Thoracic aorta (tissue), 2 donors: Measurements from ENCODE around the gene GNG3. TPM values are rescaled to one million over a fixed set of nuclear protein-coding genes. Genes with fewer than 3 reads are reported as not detected.
A peak's percentile ranks its signal among the peaks of the same experiment; 100 is the strongest.

Experiments used
- ATAC-seq: fragments of 150-250 bp; one replicate; pipeline ENCODE4 v1.8.0; 2017; ENCODE audit warnings: low read depth; ENCODE audit not compliant: insufficient number of reproducible peaks, low FRiP score
- DNase-seq: peaks from one replicate; pipeline ENCODE4 v3.0.0-alpha.2; 2020; ENCODE audit warnings: low spot score
- H3K27ac ChIP-seq, 2 donors: fragments of 200-600 bp; sonication (generic); 1 replicate in 1 of 2; 2 replicates in 1 of 2; pipeline ENCODE4 v1.5.1; 2016; ENCODE audit warnings: mild to moderate bottlenecking in 2 of 2, moderate library complexity in 2 of 2
- H3K27me3 ChIP-seq: fragments of 200-600 bp; sonication (generic); replicated peaks from 2 replicates; pipeline ENCODE4 v1.6.0; 2016; ENCODE audit warnings: mild to moderate bottlenecking; ENCODE audit not compliant: insufficient read depth
- H3K36me3 ChIP-seq: fragments of 200-600 bp; sonication (generic); one replicate; pipeline ENCODE4 v1.5.1; 2016
- H3K4me1 ChIP-seq, 2 donors: fragments of 200-600 bp; sonication (generic); 1 replicate in 1 of 2; 2 replicates in 1 of 2; pipeline versions ENCODE4 v1.5.1 to v1.6.0; 2016; ENCODE audit warnings: low read depth in 2 of 2, mild to moderate bottlenecking in 1 of 2; ENCODE audit not compliant: control insufficient read depth in 1 of 2
- H3K4me3 ChIP-seq: fragments of 200-600 bp; sonication (generic); 2 replicates; pipeline ENCODE4 v1.5.1; 2016; ENCODE audit warnings: mild to moderate bottlenecking
- H3K9me3 ChIP-seq: fragments of 200-600 bp; sonication (generic); 2 replicates; pipeline ENCODE4 v1.5.1; 2016
- total RNA-seq, 2 donors: library from RNA; depleted of rRNA; stranded (reverse); fragments of >200 nt; gene quantifications; one replicate each; pipeline versions ENCODE4 v1.1.0 to v1.2.3, GENCODE V29; 2016
- TF ChIP-seq, protein P1 (sequence below): fragments of 200-600 bp; sonication (generic); IDR thresholded peaks from one replicate; pipeline ENCODE4 v1.5.1; 2019; ENCODE audit warnings: antibody characterized with exemption

The GNG3 gene
- total RNA-seq, 2 donors from 2014 or later, result not detected

DNA sequence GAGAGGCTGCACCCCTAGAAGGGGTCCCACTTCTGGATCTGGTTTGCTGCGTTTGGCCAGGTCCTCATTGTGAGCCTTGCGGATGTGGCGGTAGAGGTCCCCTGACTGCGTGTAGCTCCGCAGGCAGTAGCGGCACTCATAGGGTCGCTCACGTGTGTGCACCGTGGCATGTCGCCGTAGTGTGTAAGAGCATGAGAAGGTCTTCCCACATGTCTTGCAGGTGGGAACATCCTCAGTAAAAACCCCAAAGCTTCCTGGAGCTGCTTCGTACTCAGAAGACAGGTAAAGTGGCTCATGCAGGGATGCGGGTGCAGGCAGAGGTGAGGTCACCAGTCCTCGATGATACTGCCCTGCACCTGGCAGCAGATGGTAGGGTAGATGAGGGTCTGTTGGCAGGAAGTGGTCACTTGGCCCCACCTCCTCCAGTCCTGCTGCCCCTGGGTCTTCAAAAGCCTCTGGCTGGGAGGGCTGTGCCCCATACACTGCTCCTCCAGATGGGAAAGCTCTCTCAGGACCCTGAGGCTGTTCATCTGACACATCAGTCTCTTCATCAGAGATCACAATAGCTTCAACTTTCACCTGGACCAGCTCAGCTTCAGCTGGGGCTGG lies 44.8 kb downstream of the GNG3 start:
- Histone ChIP-seq H3K9me3 (no peaks in the 10 kb centered on the region), H3K27me3 (no peaks in the 10 kb centered on the region), H3K4me3 (no peak overlapping the region), H3K4me1 (peaks cover 10 to 27% of the 10 kb centered on the region in 2 donors), H3K36me3 (peaks cover 3% of the 10 kb centered on the region), H3K27ac (no peak overlapping the region)
- TF ChIP-seq, protein P1, sequence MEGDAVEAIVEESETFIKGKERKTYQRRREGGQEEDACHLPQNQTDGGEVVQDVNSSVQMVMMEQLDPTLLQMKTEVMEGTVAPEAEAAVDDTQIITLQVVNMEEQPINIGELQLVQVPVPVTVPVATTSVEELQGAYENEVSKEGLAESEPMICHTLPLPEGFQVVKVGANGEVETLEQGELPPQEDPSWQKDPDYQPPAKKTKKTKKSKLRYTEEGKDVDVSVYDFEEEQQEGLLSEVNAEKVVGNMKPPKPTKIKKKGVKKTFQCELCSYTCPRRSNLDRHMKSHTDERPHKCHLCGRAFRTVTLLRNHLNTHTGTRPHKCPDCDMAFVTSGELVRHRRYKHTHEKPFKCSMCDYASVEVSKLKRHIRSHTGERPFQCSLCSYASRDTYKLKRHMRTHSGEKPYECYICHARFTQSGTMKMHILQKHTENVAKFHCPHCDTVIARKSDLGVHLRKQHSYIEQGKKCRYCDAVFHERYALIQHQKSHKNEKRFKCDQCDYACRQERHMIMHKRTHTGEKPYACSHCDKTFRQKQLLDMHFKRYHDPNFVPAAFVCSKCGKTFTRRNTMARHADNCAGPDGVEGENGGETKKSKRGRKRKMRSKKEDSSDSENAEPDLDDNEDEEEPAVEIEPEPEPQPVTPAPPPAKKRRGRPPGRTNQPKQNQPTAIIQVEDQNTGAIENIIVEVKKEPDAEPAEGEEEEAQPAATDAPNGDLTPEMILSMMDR, result no peak
- ATAC-seq, result no peak
- DNase-seq, result no peak

DNA sequence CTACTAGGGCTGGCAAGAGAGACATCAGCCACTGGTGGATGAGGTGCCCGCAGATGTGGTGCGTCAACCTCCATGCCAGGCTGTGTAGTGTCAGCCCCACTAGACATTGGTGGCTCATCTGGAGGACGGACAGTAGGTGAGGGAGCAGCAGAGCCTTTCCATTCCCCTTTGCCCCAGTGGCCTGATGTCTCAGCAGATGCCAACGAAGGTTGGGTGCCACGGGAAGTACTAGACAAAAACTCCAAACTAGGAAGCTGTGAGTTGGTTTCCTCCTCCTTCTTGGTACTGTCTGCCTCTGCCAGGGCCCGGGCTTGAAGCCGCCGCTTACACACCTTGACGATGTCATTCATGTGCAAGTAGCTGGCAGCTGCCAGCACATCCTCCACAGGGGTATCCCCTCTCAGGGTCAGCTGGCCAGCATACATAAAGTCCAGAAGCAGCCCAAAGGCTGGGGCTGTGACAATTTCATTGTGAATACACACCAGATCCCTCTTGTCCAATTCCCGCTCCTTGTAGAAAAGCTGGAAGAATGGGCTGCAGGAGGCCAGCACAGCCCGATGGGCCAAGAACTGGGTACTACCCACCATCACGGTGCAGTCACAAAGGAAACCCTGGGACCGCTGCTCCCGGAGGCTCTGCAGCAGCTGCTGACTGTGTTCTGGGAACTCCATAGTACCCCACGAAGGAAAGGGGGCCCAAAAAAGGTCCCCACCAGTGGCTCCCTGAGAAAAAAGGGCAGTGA lies 45.7 kb downstream of the GNG3 start:
- TF ChIP-seq, protein P1, result no peak
- DNase-seq (no peak), ATAC-seq (no peak)
- H3K9me3 ChIP-seq, result no peaks in the 10 kb centered on the region
- peak overlapping the region; percentile 72 for H3K4me3 ChIP-seq
- peaks cover 10 to 27% of the 10 kb centered on the region in 2 donors for H3K4me1 ChIP-seq
- H3K27ac ChIP-seq, result peak overlapping the region; percentile 89 to 96
- H3K27me3 ChIP-seq, result no peaks in the 10 kb centered on the region
- H3K36me3 ChIP-seq, result peaks cover 3% of the 10 kb centered on the region

DNA sequence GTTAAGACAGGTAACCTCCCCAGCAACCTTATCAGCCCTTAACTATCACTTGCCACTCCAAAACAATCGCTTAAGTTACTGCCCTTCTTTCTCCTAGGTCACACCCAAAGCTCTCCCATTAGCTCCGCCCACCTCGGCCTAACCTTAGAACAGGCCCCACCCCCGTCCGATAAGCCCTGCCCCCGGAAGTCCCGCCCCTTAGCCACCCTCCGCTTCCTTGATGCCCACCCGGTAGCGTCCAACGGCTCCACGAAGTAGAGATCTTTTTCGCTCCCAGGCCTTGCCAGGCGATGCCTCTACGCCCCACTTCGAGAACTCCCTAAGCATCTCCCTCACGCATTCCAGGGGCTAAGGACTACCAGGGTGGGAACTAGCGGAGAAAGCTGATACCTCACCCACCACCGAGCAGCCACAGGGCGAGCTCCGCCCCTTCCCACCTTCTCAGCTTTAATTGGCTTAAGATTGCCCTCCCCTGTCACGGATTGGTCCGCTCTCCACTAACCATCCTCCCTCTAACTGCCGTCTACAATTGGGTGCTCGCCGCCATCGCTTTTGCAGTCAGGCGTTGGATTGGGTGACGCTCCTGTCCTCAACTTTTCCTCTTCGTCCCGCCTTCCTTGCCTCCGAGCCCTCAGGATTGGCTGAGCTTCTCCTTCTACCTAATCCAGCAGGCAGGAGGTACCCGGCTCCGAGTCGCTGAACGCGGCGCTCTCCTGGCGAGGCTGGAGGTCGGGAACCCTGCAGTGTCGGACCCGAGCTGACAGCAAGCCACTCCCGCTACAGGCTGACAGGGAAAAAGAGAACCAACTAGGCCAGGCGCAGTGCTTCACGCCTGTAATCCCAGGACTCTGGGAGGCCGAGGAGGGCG lies 46.5 kb downstream of the GNG3 start, which contains the start of gene ZBTB3:
ZBTB3 (minus strand) TSS at position 425 of the 868 bp plus-strand sequence. CDS start 496 bp downstream, outside the sequence.
- H3K27me3 ChIP-seq, result no peaks in the 10 kb centered on the region
- TF ChIP-seq, protein P1, result no peak
- DNase-seq, result peak; percentile 96
- H3K27ac ChIP-seq, result peak within 1 kb of the TSS; percentile 89 to 96
- H3K4me1 ChIP-seq, result peaks cover 10 to 27% of the 10 kb centered on the region in 2 donors
- peaks cover 3% of the 10 kb centered on the region for H3K36me3 ChIP-seq
- no peaks in the 10 kb centered on the region for H3K9me3 ChIP-seq
- H3K4me3 ChIP-seq, result peak within 1 kb of the TSS; percentile 72
- peak; percentile 100 for ATAC-seq

DNA sequence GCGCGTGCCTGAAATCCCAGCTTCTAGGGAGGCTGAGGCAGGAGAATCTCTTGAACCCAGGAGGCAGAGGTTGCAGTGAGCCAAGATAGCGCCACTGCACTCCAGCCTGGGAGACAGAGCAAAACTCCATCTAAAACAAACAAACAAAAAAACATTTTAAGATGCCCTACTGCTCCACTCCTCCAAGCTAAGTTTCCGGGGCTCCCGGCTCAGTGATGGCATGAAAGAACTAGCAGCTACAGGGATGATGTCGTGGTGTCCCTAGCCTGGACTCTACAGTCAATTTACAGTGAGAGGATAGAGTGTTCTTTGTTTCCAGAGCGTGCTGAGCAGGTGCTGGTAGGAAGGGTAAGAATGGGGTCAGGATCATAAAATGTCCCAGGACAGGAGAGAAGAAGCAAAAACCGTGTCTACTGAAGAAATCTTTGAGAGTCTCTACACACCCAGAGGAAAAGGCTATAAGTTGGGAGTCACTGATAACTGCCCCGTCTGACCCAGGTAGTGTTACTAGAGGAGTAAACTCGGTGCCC lies 47.7 kb downstream of the GNG3 start:
- TF ChIP-seq, protein P1, result no peak
- no peak overlapping the region for H3K27ac ChIP-seq
- H3K4me3 ChIP-seq, result no peak overlapping the region
- peaks cover 3% of the 10 kb centered on the region for H3K36me3 ChIP-seq
- no peak for DNase-seq
- no peaks in the 10 kb centered on the region for H3K27me3 ChIP-seq
- peaks cover 10 to 27% of the 10 kb centered on the region in 2 donors for H3K4me1 ChIP-seq
- no peak for ATAC-seq
- H3K9me3 ChIP-seq, result no peaks in the 10 kb centered on the region
